Hepatocyte (in vitro differentiated cells): ENCODE results near the gene CYP1B1. TPM values are rescaled to one million over a fixed set of nuclear protein-coding genes. Genes with fewer than 3 reads are reported as not detected.

Experiments used
- DNase-seq: peaks from one replicate; pipeline ENCODE4 v3.0.0-alpha.2; 2016; ENCODE audit warnings: low spot score
- H2AFZ ChIP-seq: fragments of 200-600 bp; sonication (generic); 2 replicates; pipeline ENCODE4 v1.6.0; 2016; ENCODE audit warnings: antibody characterized with exemption, mild to moderate bottlenecking
- H3K27ac ChIP-seq: fragments of 200-600 bp; sonication (generic); 2 replicates; pipeline ENCODE4 v1.5.1; 2016; ENCODE audit warnings: mild to moderate bottlenecking
- H3K27me3 ChIP-seq: fragments of 200-600 bp; sonication (generic); 2 replicates; pipeline ENCODE4 v1.6.1; 2016
- H3K36me3 ChIP-seq: fragments of 200-600 bp; sonication (generic); replicated peaks from 2 replicates; pipeline ENCODE4 v1.5.1; 2016; ENCODE audit warnings: low read depth; ENCODE audit not compliant: insufficient read depth
- H3K4me1 ChIP-seq: fragments of 200-600 bp; sonication (generic); 2 replicates; pipeline ENCODE4 v1.5.1; 2016; ENCODE audit warnings: mild to moderate bottlenecking, moderate library complexity; ENCODE audit not compliant: insufficient read depth
- H3K4me2 ChIP-seq: fragments of 200-600 bp; sonication (generic); 2 replicates; pipeline ENCODE4 v1.6.0; 2016
- H3K4me3 ChIP-seq: fragments of 200-600 bp; sonication (generic); 2 replicates; pipeline ENCODE4 v1.5.1; 2016; ENCODE audit warnings: mild to moderate bottlenecking
- H3K79me2 ChIP-seq: fragments of 200-600 bp; sonication (generic); 2 replicates; pipeline ENCODE4 v1.6.0; 2017; ENCODE audit warnings: mild to moderate bottlenecking
- H3K9me2 ChIP-seq: fragments of 200-600 bp; sonication (generic); replicated peaks from 2 replicates; pipeline ENCODE4 v1.6.0; 2017; ENCODE audit warnings: mild to moderate bottlenecking; ENCODE audit not compliant: insufficient read depth
- H3K9me3 ChIP-seq: fragments of 200-600 bp; sonication (generic); 2 replicates; pipeline ENCODE4 v1.5.1; 2016; ENCODE audit warnings: low read depth, mild to moderate bottlenecking
- H4K20me1 ChIP-seq: fragments of 200-600 bp; sonication (generic); 2 replicates; pipeline ENCODE4 v1.6.0; 2016; ENCODE audit warnings: mild to moderate bottlenecking; ENCODE audit not compliant: insufficient read depth, poor library complexity, severe bottlenecking
- EZH2 ChIP-seq: fragments of 200-600 bp; sonication (generic); IDR thresholded peaks from 2 replicates; pipeline ENCODE4 v1.6.1; 2016; ENCODE audit warnings: antibody characterized with exemption, mild to moderate bottlenecking, borderline replicate concordance
- EZH2phosphoT487 ChIP-seq: fragments of 200-600 bp; sonication (generic); IDR thresholded peaks from one replicate; pipeline ENCODE4 v1.6.1; 2018; ENCODE audit warnings: antibody characterized with exemption, mild to moderate bottlenecking, low read depth, moderate library complexity; ENCODE audit not compliant: unreplicated experiment, severe bottlenecking
- WGBS: methylation state at CpG from one replicate; pipeline ENCODE4 v1.1.6; 2016; ENCODE audit warnings: low lambda C conversion rate; ENCODE audit errors: missing lambda C conversion rate; 5-methylcytosine and 5-hydroxymethylcytosine counted together
- polyA plus RNA-seq: library from polyadenylated mRNA; unstranded; fragments of >200 nt; fragmentation: Nextera tagmentation; extraction: Ambion mirVana; gene quantifications from 2 replicates; pipeline ENCODE4 v1.2.1, GENCODE V29; 2016
- total RNA-seq: library from RNA; depleted of rRNA; stranded (reverse); fragments of >200 nt; gene quantifications from 2 replicates; pipeline ENCODE4 v1.2.3, GENCODE V29; 2014
- TF ChIP-seq, protein P1 (sequence below): fragments of 200-600 bp; sonication (generic); IDR thresholded peaks from 2 replicates; pipeline ENCODE4 v1.5.1; 2016; ENCODE audit warnings: antibody characterized with exemption, mild to moderate bottlenecking; ENCODE audit not compliant: poor library complexity

Gene CYP1B1
- total and polyA plus RNA-seq, 2 experiments from 2014 or later: 23.2 to 38.5 TPM

DNA sequence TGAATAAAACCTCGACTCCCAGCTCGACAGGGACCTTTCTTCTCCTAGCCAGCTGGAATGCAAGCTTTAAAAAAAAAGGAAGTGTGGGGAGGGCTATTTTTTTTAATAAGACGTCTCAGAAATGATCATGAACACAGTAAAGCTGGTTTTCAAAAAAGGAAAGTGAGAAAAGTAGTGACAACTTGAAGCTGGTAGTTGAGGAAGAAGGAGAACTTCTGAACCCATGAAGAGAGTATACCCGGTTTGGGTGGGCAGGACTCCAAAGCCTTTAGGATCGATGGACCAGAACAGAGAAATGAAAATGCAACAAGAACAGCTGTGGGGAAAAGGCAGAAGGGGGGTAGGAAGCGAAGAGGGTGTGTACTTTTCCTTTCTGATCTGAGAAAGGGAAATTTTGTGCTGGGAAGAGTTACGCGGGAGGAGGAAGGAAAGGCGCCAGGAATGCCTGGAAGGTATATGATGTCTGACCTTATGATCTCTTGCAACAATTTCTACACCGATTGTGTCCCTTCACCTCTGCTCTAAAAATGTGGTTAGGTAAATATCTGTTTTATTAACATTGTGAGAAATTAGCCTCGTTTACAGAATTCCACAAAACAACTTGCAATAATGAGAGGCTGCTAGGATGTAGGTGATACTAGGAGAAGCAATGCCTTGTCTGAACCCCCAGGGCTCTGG, 22.6 kb upstream of the CYP1B1 start:
- H3K27me3 ChIP-seq: no peaks in the 10 kb centered on the region
- peaks cover 4% of the 10 kb centered on the region for H3K9me3 ChIP-seq
- H2AFZ ChIP-seq: no peak overlapping the region
- H3K4me1 ChIP-seq: peaks cover 39% of the 10 kb centered on the region
- H3K9me2 ChIP-seq: no peaks in the 10 kb centered on the region
- H3K4me2 ChIP-seq: peak overlapping the region; percentile 68
- 36% methylated on average over 11 of the region's 11 CpGs for WGBS
- H4K20me1 ChIP-seq: no peaks in the 10 kb centered on the region
- peak overlapping the region; percentile 90 for H3K27ac ChIP-seq
- H3K4me3 ChIP-seq: no peak overlapping the region
- H3K36me3 ChIP-seq: no peaks in the 10 kb centered on the region
- DNase-seq: no peak
- H3K79me2 ChIP-seq: no peaks in the 10 kb centered on the region
- TF ChIP-seq, protein P1, sequence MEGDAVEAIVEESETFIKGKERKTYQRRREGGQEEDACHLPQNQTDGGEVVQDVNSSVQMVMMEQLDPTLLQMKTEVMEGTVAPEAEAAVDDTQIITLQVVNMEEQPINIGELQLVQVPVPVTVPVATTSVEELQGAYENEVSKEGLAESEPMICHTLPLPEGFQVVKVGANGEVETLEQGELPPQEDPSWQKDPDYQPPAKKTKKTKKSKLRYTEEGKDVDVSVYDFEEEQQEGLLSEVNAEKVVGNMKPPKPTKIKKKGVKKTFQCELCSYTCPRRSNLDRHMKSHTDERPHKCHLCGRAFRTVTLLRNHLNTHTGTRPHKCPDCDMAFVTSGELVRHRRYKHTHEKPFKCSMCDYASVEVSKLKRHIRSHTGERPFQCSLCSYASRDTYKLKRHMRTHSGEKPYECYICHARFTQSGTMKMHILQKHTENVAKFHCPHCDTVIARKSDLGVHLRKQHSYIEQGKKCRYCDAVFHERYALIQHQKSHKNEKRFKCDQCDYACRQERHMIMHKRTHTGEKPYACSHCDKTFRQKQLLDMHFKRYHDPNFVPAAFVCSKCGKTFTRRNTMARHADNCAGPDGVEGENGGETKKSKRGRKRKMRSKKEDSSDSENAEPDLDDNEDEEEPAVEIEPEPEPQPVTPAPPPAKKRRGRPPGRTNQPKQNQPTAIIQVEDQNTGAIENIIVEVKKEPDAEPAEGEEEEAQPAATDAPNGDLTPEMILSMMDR: no peak
- TF ChIP-seq EZH2 (no peak), EZH2phosphoT487 (no peak)

DNA sequence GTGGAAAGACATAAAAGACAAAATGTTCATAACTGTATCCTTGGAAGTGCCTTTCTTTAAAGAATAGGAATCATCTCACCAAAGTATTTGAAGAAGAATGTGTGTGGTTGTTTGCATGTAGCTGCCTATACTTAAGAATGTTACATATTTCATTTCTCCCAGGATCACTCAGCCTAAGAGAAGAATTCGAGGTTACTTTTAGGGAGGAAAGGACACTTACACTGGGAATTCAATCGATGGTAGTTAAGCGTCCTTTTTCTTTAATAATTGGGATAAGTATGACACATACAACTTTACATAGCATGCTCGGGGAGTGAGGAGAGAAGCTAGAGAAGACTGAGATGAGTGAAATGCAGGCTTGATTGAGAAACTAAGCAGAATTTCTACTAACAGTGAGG, 22.0 kb upstream of the CYP1B1 start:
- Histone ChIP-seq H3K9me3 (peaks cover 4% of the 10 kb centered on the region), H3K79me2 (no peaks in the 10 kb centered on the region), H2AFZ (no peak overlapping the region), H3K4me1 (peaks cover 39% of the 10 kb centered on the region), H3K27me3 (no peaks in the 10 kb centered on the region), H3K36me3 (no peaks in the 10 kb centered on the region), H3K9me2 (no peaks in the 10 kb centered on the region), H4K20me1 (no peaks in the 10 kb centered on the region), H3K27ac (peak overlapping the region; percentile 90), H3K4me2 (peak overlapping the region; percentile 68), H3K4me3 (no peak overlapping the region)
- 42% methylated on average over 4 of the region's 4 CpGs for WGBS
- DNase-seq: no peak
- no peak for TF ChIP-seq EZH2

DNA sequence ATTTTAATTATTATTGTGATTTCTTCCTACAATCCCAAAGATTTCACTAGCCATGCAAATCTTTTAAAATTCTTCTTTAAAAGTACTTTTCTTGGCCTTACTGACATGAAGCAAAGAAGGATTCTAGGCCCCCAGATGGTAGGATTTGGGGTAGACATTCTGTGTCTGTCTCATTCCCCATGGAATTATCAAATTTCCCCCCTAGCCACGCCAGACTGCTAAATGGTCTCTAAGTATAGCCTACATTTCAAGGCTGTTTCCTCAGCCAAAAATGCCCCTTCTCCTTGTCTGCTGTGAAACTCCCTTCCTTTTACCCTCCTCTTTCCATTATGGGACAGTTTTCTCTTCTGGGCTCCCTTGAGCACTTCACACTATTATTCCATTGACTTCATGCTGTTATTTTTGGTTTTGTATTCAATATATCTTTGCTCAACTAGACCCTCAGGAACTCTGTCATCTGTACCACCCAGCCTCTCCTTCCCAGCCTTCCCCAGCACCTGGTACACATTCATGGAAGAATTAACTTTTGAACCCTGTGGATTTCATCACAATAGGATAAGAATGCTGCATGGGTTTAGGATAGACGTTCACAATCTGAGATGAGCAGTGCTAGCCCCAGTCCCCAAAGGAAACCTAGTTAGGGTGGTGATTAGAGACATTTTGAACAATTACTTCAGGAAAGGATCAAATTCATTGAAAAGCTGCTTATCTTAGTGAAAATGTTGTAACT, 21.5 kb upstream of the CYP1B1 start:
- no peaks in the 10 kb centered on the region for H3K36me3 ChIP-seq
- peak overlapping the region; percentile 10 for H3K4me2 ChIP-seq
- H3K79me2 ChIP-seq: no peaks in the 10 kb centered on the region
- TF ChIP-seq, protein P1: no peak
- no peak for TF ChIP-seq EZH2phosphoT487
- no peak for TF ChIP-seq EZH2
- no peaks in the 10 kb centered on the region for H3K9me3 ChIP-seq
- no peaks in the 10 kb centered on the region for H4K20me1 ChIP-seq
- no peaks in the 10 kb centered on the region for H3K27me3 ChIP-seq
- H3K9me2 ChIP-seq: no peaks in the 10 kb centered on the region
- 55% methylated on average over 2 of the region's 2 CpGs for WGBS
- peaks cover 44% of the 10 kb centered on the region for H3K4me1 ChIP-seq
- peak overlapping the region; percentile 90 for H3K27ac ChIP-seq
- H2AFZ ChIP-seq: no peak overlapping the region
- no peak for DNase-seq
- H3K4me3 ChIP-seq: no peak overlapping the region
